Lung (tissue), 12 donors: Measurements from ENCODE around the gene PRCC. TPM values are rescaled to one million over a fixed set of nuclear protein-coding genes. Genes with fewer than 3 reads are reported as not detected.

Source experiments
- ATAC-seq: fragments of 200-7000 bp; cut with Tn5 transposase; one replicate; pipeline ENCODE4 v1.9.1; 2020; ENCODE audit warnings: moderate number of reproducible peaks; ENCODE audit not compliant: insufficient read depth, low FRiP score
- DNase-seq, 3 donors: peaks; one replicate each; pipeline ENCODE4 v3.0.0-alpha.2; 2013 to 2017
- H3K27ac ChIP-seq, 2 donors: one replicate each; pipeline ENCODE4 v1.5.1; 2013; ENCODE audit warnings: mild to moderate bottlenecking in 2 of 2, moderate library complexity in 2 of 2, control low read depth in 1 of 2, inconsistent platforms in 1 of 2, low read depth in 1 of 2, low read length in 1 of 2
- H3K27me3 ChIP-seq, 3 donors: one replicate each; pipeline ENCODE4 v1.5.1; 2013; ENCODE audit warnings: low read length in 2 of 3; ENCODE audit not compliant: control insufficient read depth in 3 of 3, insufficient read depth in 3 of 3
- H3K36me3 ChIP-seq, 4 donors: one replicate each; pipeline ENCODE4 v1.5.1; 2013; ENCODE audit warnings: low read length in 4 of 4, mild to moderate bottlenecking in 1 of 4, moderate library complexity in 1 of 4; ENCODE audit not compliant: control insufficient read depth in 4 of 4, insufficient read depth in 4 of 4
- H3K4me1 ChIP-seq, 5 donors: one replicate each; pipeline ENCODE4 v1.5.1; 2013; ENCODE audit warnings: low read length in 5 of 5, mild to moderate bottlenecking in 2 of 5, moderate library complexity in 1 of 5; ENCODE audit not compliant: control insufficient read depth in 5 of 5, insufficient read depth in 5 of 5
- H3K4me3 ChIP-seq: one replicate; pipeline ENCODE4 v1.5.1; 2013; ENCODE audit warnings: mild to moderate bottlenecking, control low read depth, moderate library complexity
- H3K9ac ChIP-seq, 2 donors: one replicate each; pipeline ENCODE4 v1.5.1; 2013; ENCODE audit warnings: low read length in 2 of 2, control low read depth in 1 of 2; ENCODE audit not compliant: insufficient read depth in 1 of 2
- H3K9me3 ChIP-seq, 4 donors: one replicate each; pipeline ENCODE4 v1.5.1; 2013; ENCODE audit warnings: low read length in 3 of 4, mild to moderate bottlenecking in 1 of 4, moderate library complexity in 1 of 4; ENCODE audit not compliant: control insufficient read depth in 4 of 4, insufficient read depth in 3 of 4
- CTCF ChIP-seq: IDR thresholded peaks from 2 replicates; pipeline ENCODE4 v1.5.1; 2012; ENCODE audit warnings: mild to moderate bottlenecking; ENCODE audit errors: control extremely low read depth, extremely low read depth
- WGBS, 2 donors: extraction: QIAGEN DNeasy Blood & Tissue Kit; methylation state at CpG; one replicate each; pipeline ENCODE4 v1.1.7; 2013; 5-methylcytosine and 5-hydroxymethylcytosine counted together
- polyA plus RNA-seq, 2 donors: library from polyadenylated mRNA; stranded (reverse); fragments of 200-250 nt; gene quantifications; one replicate each; pipeline ENCODE4 v1.2.1, GENCODE V29; 2013
- total RNA-seq, 2 donors: library from RNA; depleted of rRNA in 1 of 2; stranded (reverse); fragments of >200 nt in 1 of 2; gene quantifications; one replicate each; pipeline ENCODE4 v1.2.1, GENCODE V29; 2014 to 2021
- donor health status: control.
- donor health status: control.
- donor health status: Bipolar disorder and iron deficiency.
- donor health status: healthy.
- donor health status: DM: yes; HTN: yes; CAD: no.

The PRCC gene
- total and polyA plus RNA-seq, 4 donors = 36.2 to 52.7 (median 39.3) TPM

- Histone ChIP-seq H3K27ac (no peak overlapping the region), H3K36me3 (no peaks in the 10 kb centered on the region), H3K4me3 (no peak overlapping the region), H3K4me1 (peaks cover 0 to 5% (median 0%) of the 10 kb centered on the region in 5 donors), H3K9me3 (peaks cover 0 to 2% (median 0%) of the 10 kb centered on the region in 4 donors), H3K9ac (no peak overlapping the region), H3K27me3 (peaks cover 0 to 62% (median 44%) of the 10 kb centered on the region in 3 donors)
- TF ChIP-seq CTCF = no peak
- no peak for ATAC-seq
- DNase-seq = no peak
- WGBS, 2 donors = 83 to 87% methylated on average over 9 of the region's 9 CpGs
Observed at GRCh38 chr1:156842618-156843300, 75.4 kb downstream of the PRCC start.

- Histone ChIP-seq H3K27me3 (peaks cover 0 to 75% (median 55%) of the 10 kb centered on the region in 3 donors), H3K36me3 (no peaks in the 10 kb centered on the region), H3K4me3 (no peak overlapping the region), H3K27ac (no peak overlapping the region), H3K4me1 (peaks cover 0 to 8% (median 4%) of the 10 kb centered on the region in 5 donors), H3K9ac (no peak overlapping the region), H3K9me3 (peaks cover 0 to 2% (median 0%) of the 10 kb centered on the region in 4 donors)
- TF ChIP-seq CTCF = no peak
- 50 to 51% methylated on average over 6 of the region's 6 CpGs for WGBS, 2 donors
- no peak for DNase-seq
- no peak for ATAC-seq
Observed at GRCh38 chr1:156844102-156844501, 76.8 kb downstream of the PRCC start.

GRCh38 chr1:156844638-156845037, 77.3 kb downstream of the PRCC start:
- H3K9me3 ChIP-seq = peaks cover 0 to 2% (median 0%) of the 10 kb centered on the region in 4 donors
- peaks cover 3 to 81% (median 58%) of the 10 kb centered on the region in 3 donors for H3K27me3 ChIP-seq
- H3K27ac ChIP-seq = no peak overlapping the region
- no peak overlapping the region for H3K9ac ChIP-seq
- no peak overlapping the region for H3K4me3 ChIP-seq
- TF ChIP-seq CTCF = no peak
- peaks cover 0 to 9% (median 4%) of the 10 kb centered on the region in 5 donors for H3K4me1 ChIP-seq
- H3K36me3 ChIP-seq = no peaks in the 10 kb centered on the region
- ATAC-seq = no peak
- 16 to 23% methylated on average over 14 of the region's 14 CpGs for WGBS, 2 donors
- DNase-seq = no peak
